Bone marrow (tissue), 2 donors: ENCODE results near the gene CCS.
"Not testable (repeated sequence)": the region's sequence is repeated elsewhere in the genome, so short reads cannot be mapped to it uniquely, and the experiment has no call there.

Source experiments
- DNase-seq, 2 donors: peaks; one replicate each; lab custom pipeline; 2025; lab: John Stamatoyannopoulos, UW

The CCS gene

GRCh38 chr11:66592457-66593302, at the start of gene CCS, which contains the start of gene CCDC87:
Gene CCS, plus strand, starts transcription at chr11:66593185. Its CDS starts 77 bp downstream, at chr11:66593262.
Gene CCDC87, minus strand, starts transcription at chr11:66593063. Its CDS starts 48 bp downstream, at chr11:66593015.
- peak; percentile 93 to 94 for DNase-seq

- DNase-seq: peak in 1 of 2 donors; percentile 53
Observed at GRCh38 chr11:66543263-66544107, 49.5 kb upstream of the CCS start.

GRCh38 chr11:66544952-66545351, 48.0 kb upstream of the CCS start:
- not testable (repeated sequence) for DNase-seq

GRCh38 chr11:66545701-66546367, 47.2 kb upstream of the CCS start, which contains the start of gene ZDHHC24:
Gene ZDHHC24, minus strand, starts transcription at chr11:66546048. Its CDS starts 45 bp downstream, at chr11:66546003.
- peak; percentile 85 to 89 for DNase-seq

GRCh38 chr11:66546368-66546965, 46.5 kb upstream of the CCS start, which contains the start of gene ACTN3:
Gene ACTN3, plus strand, starts transcription at chr11:66546903. Its CDS starts 35 bp downstream, at chr11:66546938.
- DNase-seq: no peak

GRCh38 chr11:66546966-66547661, 45.9 kb upstream of the CCS start:
- no peak for DNase-seq

GRCh38 chr11:66547662-66548009, 45.3 kb upstream of the CCS start:
- DNase-seq: no peak

GRCh38 chr11:66548041-66548440, 44.9 kb upstream of the CCS start:
- no peak for DNase-seq

GRCh38 chr11:66548774-66549630, 44.0 kb upstream of the CCS start:
- no peak for DNase-seq

GRCh38 chr11:66549696-66550095, 43.3 kb upstream of the CCS start:
- no peak for DNase-seq

GRCh38 chr11:66550887-66551286, 42.1 kb upstream of the CCS start:
- DNase-seq: no peak

- no peak for DNase-seq
Observed at GRCh38 chr11:66554602-66555001, 38.4 kb upstream of the CCS start.

GRCh38 chr11:66555416-66555815, 37.6 kb upstream of the CCS start:
- no peak for DNase-seq

GRCh38 chr11:66556086-66556485, 36.9 kb upstream of the CCS start:
- DNase-seq: no peak

- DNase-seq: no peak
Observed at GRCh38 chr11:66557733-66558326, 35.2 kb upstream of the CCS start.

- no peak for DNase-seq
Observed at GRCh38 chr11:66559142-66559865, 33.7 kb upstream of the CCS start.

- no peak for DNase-seq
Observed at GRCh38 chr11:66559866-66560676, 32.9 kb upstream of the CCS start.
